GM19099 (cell line): ENCODE data around the gene HIVEP3.
A peak's percentile ranks its signal among the peaks of the same experiment; 100 is the strongest.

ENCODE experiments used
- POLR2A ChIP-seq: IDR thresholded peaks from 3 replicates; pipeline ENCODE4 v1.6.1; 2011; ENCODE audit warnings: low read depth; ENCODE audit not compliant: insufficient read length; ENCODE audit errors: extremely low read depth

Gene HIVEP3

DNA sequence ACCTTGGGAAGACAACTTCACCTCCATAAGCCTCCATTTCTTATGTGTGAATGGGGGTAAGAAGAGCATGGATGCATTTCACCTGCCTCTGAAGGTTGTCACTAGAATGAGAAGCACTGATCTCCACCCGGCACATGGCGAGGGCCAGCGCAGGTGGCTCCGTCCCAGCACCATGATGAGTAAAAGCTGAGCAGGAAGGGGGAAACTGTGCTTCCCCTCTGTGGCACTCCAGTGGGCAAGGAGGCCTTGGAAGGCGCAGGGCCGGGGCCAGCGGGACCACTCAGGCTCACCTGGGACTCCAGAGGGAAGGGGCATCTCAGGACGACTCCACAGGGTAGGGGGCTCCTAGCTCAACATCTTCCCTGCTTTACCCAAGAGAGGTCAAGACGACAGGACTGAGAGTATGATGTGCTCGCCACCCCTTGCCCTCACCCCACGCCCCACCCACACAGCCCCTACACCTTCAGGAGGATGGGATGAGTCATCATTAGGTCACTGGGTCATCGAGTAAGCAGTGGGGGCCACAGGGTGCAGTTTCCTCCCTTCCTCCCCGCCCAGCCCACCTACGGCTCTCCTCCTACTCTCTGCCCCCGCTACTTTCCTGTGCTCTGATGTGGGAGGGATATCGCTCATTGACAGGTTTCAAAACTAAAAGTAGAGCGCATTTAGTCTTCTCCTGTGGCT, 112.1 kb downstream of the HIVEP3 start:
- TF ChIP-seq POLR2A = peak; percentile 22

GRCh38 chr1:41805771-41806471, 112.8 kb downstream of the HIVEP3 start:
- TF ChIP-seq POLR2A = no peak

- no peak for TF ChIP-seq POLR2A
These were observed 114.5 kb downstream of the HIVEP3 start for GRCh38 chr1:41804176-41804575.

DNA sequence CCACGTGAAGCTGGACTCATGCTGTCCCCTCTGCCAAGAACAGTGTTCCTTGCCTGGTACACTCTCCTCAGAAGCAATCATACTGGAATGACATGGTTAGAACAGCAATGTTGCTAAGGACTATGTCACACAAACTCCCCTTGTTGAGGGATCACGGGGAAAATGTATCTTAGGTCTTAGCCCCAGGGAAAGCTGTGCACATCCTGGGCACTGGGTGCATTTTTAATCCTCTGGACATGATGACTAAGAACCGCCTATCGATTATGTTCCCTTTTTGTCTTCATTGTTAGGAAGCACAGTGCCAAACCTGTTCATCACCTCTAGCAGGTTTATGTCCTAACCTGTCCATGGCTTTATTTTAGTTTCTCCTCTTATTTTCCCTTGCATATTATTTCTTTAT, 115.1 kb downstream of the HIVEP3 start:
- TF ChIP-seq POLR2A = no peak

GRCh38 chr1:41802532-41803501, 115.9 kb downstream of the HIVEP3 start:
- no peak for TF ChIP-seq POLR2A

DNA sequence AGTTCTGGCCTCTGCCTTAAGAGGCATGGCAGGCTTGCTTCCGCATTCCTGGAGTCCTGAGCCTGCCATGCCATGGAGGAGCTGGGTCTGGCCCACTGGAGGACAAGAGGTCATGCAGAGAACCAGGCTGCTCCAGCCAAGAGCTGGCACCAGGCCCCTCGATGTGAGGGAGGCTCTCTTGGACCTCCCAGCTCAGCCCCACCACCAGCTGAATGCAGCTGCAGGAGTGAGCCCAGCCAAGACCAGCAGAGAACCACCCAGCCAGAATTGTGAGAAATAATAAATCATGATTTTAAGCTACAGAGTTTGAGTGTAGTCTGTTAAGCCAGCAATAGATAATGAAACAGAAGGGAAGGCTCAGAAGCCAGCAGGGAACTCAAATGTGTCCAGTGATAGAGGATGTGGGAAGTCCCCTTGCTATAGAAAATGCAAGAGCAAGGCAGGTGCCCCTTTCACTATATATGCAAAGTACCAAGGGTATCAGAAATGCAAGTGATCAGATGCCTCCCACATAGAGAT, 118.4 kb downstream of the HIVEP3 start:
- no peak for TF ChIP-seq POLR2A

- no peak for TF ChIP-seq POLR2A
These were observed 119.0 kb downstream of the HIVEP3 start for GRCh38 chr1:41799723-41800122.

- no peak for TF ChIP-seq POLR2A
These were observed 119.5 kb downstream of the HIVEP3 start for GRCh38 chr1:41799205-41799604.

- TF ChIP-seq POLR2A = no peak
These were observed 123.4 kb downstream of the HIVEP3 start for GRCh38 chr1:41795205-41795762.

- no peak for TF ChIP-seq POLR2A
These were observed 124.7 kb downstream of the HIVEP3 start for GRCh38 chr1:41794031-41794430.

DNA sequence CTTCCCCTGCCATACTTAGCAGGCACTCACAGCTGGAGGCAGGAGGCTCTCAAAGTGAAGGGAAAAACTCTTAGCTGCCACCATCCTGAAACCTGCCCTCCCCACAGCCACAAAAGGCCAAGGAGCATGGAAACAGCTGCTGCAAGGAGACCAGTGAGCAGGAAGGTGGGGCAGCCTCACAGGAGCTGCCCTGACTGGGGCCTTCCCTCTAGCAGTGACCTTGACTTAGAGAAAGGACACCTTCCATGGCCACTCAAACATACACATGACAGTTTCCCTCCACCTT, 126.3 kb downstream of the HIVEP3 start:
- TF ChIP-seq POLR2A = no peak

GRCh38 chr1:41791667-41792484, 126.8 kb downstream of the HIVEP3 start:
- no peak for TF ChIP-seq POLR2A

GRCh38 chr1:41790351-41790750, 128.4 kb downstream of the HIVEP3 start:
- no peak for TF ChIP-seq POLR2A

DNA sequence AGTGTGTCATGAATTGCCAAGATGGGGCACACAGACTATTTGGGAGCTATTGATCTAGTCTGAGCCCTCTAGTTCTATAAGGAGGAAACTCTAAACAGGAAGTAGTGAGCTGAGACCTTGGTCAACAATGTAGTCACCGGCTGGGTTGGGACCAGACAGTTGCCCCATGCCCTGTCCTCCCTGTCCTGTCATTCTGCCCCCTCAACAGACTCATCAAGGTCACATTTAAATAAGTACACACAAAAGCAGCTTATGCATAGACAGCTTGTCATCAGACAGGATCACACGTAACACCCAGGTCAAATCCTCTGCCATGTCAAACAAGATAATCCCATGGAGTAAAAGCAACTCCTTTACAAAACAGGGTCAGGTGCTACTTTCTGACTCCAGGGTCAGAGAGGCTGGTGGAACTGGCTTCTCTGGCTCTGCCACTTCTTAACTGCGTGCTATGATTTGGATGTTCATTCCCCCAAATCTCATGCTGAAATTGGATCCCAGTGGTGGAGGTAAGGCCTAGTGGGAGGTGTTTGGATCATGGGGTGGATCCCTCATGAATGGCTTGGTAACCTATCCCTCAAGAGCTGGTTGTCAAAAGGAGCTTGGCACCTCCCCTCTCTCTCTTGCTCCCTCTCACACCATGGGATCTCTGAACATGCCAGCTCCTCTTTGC, 128.9 kb downstream of the HIVEP3 start:
- no peak for TF ChIP-seq POLR2A
